Peyer's patch (tissue), 4 donors: ENCODE measurements around the gene CTNNA2.

ENCODE experiments used
- POLR2A ChIP-seq, 2 donors: fragments of 450-650 bp; IDR thresholded peaks; one replicate each; pipeline ENCODE4 v1.5.1; 2017; ENCODE audit warnings: antibody characterized with exemption in 2 of 2, mild to moderate bottlenecking in 2 of 2, moderate library complexity in 2 of 2
- TF ChIP-seq, protein P1 (sequence below), 6 experiments: fragments of 450-650 bp in 4 of 6; fragments of 200-600 bp in 2 of 6; sonication (generic) in 1 of 6; IDR thresholded peaks; one replicate each; pipeline ENCODE4 v1.5.1; 2017 to 2019; ENCODE audit warnings: antibody characterized with exemption in 6 of 6, mild to moderate bottlenecking in 3 of 6, moderate library complexity in 1 of 6

DNA sequence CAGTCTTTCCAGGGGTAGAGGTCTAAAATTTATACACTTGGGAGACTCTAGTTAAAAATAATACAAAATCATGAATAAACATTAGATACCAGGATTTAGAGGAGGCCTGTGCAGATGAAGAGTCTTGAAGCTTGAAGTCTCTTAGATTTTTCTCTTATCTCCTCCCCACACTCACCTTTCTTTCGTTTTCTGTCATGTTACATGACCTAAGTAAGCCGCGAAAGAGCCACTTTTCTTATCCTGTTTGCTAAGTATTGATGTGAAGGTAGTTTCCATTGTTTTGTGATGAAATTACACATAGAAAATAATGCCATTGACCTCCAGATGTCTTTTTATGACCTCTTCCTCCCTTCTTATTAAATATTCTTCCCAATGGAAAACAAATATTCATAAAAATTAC, 423.9 kb downstream of the CTNNA2 start:
- TF ChIP-seq, protein P1, sequence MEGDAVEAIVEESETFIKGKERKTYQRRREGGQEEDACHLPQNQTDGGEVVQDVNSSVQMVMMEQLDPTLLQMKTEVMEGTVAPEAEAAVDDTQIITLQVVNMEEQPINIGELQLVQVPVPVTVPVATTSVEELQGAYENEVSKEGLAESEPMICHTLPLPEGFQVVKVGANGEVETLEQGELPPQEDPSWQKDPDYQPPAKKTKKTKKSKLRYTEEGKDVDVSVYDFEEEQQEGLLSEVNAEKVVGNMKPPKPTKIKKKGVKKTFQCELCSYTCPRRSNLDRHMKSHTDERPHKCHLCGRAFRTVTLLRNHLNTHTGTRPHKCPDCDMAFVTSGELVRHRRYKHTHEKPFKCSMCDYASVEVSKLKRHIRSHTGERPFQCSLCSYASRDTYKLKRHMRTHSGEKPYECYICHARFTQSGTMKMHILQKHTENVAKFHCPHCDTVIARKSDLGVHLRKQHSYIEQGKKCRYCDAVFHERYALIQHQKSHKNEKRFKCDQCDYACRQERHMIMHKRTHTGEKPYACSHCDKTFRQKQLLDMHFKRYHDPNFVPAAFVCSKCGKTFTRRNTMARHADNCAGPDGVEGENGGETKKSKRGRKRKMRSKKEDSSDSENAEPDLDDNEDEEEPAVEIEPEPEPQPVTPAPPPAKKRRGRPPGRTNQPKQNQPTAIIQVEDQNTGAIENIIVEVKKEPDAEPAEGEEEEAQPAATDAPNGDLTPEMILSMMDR (IDR thresholded peaks at IDR 0.05): no peak
- TF ChIP-seq POLR2A (IDR thresholded peaks at IDR 0.05): no peak
